GM13977 (cell line): ENCODE data around the gene SPRY4.

Experiments used
- DNase-seq: peaks from one replicate; pipeline ENCODE4 v3.0.0; 2012; ENCODE audit warnings: low spot score
- CTCF ChIP-seq: IDR thresholded peaks from 2 replicates; pipeline ENCODE4 v1.5.1; 2012; ENCODE audit warnings: mild to moderate bottlenecking, control low read depth; ENCODE audit not compliant: insufficient read depth; ENCODE audit errors: extremely low read depth, missing control alignments
- in situ Hi-C: fragments of 300-500 bp; cut with MboI; formaldehyde crosslinking; loops from one replicate; pipeline ENCODE4 v1.12.0; 2022; ENCODE audit warnings: low sequenced_read_pairs, low pct_unique_long_range_greater_than_20kb, mixed read lengths, inconsistent platforms; ENCODE audit not compliant: unreplicated experiment

SPRY4 gene

GRCh38 chr5:142325725-142326479, 1.1 kb upstream of the SPRY4 start:
- TF ChIP-seq CTCF, result no peak
- in situ Hi-C loops, result no loop called here
- DNase-seq, result no peak

GRCh38 chr5:142324136-142324870, 518 bp downstream of the SPRY4 start:
- TF ChIP-seq CTCF, result no peak
- DNase-seq, result no peak
- in situ Hi-C loops, result no loop called here

- in situ Hi-C loops, result no loop called here
- no peak for TF ChIP-seq CTCF
- DNase-seq, result no peak
These were observed 1.2 kb downstream of the SPRY4 start for GRCh38 chr5:142323480-142324135.

- no peak for TF ChIP-seq CTCF
- no peak for DNase-seq
These were observed 1.9 kb downstream of the SPRY4 start for GRCh38 chr5:142322747-142323479.

GRCh38 chr5:142322403-142322746, 2.4 kb downstream of the SPRY4 start:
- in situ Hi-C loops, result no loop called here
- no peak for DNase-seq
- TF ChIP-seq CTCF, result no peak

More at GRCh38 chr5:142322747-142323479, 1.9 kb downstream of the SPRY4 start:
- in situ Hi-C loops, result no loop called here
